AG04449 (cell line): ENCODE measurements around the gene NKPD1.

Experiments
- CTCF ChIA-PET: fragments of 350-600 bp; formaldehyde crosslinking; extraction: SDS; loops from one replicate; lab custom pipeline; 2021; ENCODE audit warnings: antibody characterized with exemption; lab: Yijun Ruan, JAX
- POLR2A ChIA-PET: fragments of 400-600, 350-600 bp; formaldehyde crosslinking; extraction: SDS; loops from one replicate; lab custom pipeline; 2020; ENCODE audit warnings: antibody characterized with exemption, inconsistent platforms; lab: Yijun Ruan, JAX
- DNase-seq: peaks from one replicate; pipeline ENCODE4 v3.0.0-alpha.2; 2010; ENCODE audit warnings: low read depth, low spot score
- H3K4me3 ChIP-seq: 2 replicates; pipeline ENCODE4 v1.5.1; 2011; ENCODE audit warnings: low read depth, mild to moderate bottlenecking, control low read depth, low read length
- TF ChIP-seq, protein P1 (sequence below): IDR thresholded peaks from one replicate; pipeline ENCODE4 v1.5.1; 2011; ENCODE audit warnings: mild to moderate bottlenecking, moderate library complexity, low read length, control low read depth, inconsistent platforms; ENCODE audit not compliant: insufficient read depth; ENCODE audit errors: missing control alignments

Gene NKPD1

DNA sequence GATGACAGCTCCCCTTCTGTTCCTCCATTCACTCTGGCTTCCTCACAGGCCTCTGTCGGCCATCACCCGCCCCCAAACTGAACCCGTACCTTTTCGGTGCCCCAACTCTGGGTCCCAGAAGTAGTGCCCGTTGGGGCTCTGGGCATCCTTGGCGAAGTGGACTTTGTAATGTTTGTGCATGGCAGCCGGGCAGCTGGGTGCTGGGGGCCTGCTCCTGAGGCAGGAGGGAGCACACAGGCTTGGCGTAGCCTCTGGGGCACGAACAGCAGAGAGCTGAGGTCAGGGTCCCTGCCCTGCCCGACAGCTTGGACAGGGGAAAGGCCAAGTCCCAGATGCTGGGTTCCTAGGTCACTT is 834 bp downstream of the NKPD1 start:
- no peak for DNase-seq
- no peak overlapping the region for H3K4me3 ChIP-seq
- CTCF ChIA-PET, result interaction anchor here (0.8 to 1.0 kb wide), 3 partner anchors 35 to 90 kb away, joined by 3 read pairs; no protein-coding TSS in a partner anchor
- POLR2A ChIA-PET, result no interaction called here
- TF ChIP-seq, protein P1, sequence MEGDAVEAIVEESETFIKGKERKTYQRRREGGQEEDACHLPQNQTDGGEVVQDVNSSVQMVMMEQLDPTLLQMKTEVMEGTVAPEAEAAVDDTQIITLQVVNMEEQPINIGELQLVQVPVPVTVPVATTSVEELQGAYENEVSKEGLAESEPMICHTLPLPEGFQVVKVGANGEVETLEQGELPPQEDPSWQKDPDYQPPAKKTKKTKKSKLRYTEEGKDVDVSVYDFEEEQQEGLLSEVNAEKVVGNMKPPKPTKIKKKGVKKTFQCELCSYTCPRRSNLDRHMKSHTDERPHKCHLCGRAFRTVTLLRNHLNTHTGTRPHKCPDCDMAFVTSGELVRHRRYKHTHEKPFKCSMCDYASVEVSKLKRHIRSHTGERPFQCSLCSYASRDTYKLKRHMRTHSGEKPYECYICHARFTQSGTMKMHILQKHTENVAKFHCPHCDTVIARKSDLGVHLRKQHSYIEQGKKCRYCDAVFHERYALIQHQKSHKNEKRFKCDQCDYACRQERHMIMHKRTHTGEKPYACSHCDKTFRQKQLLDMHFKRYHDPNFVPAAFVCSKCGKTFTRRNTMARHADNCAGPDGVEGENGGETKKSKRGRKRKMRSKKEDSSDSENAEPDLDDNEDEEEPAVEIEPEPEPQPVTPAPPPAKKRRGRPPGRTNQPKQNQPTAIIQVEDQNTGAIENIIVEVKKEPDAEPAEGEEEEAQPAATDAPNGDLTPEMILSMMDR, result no peak

DNA sequence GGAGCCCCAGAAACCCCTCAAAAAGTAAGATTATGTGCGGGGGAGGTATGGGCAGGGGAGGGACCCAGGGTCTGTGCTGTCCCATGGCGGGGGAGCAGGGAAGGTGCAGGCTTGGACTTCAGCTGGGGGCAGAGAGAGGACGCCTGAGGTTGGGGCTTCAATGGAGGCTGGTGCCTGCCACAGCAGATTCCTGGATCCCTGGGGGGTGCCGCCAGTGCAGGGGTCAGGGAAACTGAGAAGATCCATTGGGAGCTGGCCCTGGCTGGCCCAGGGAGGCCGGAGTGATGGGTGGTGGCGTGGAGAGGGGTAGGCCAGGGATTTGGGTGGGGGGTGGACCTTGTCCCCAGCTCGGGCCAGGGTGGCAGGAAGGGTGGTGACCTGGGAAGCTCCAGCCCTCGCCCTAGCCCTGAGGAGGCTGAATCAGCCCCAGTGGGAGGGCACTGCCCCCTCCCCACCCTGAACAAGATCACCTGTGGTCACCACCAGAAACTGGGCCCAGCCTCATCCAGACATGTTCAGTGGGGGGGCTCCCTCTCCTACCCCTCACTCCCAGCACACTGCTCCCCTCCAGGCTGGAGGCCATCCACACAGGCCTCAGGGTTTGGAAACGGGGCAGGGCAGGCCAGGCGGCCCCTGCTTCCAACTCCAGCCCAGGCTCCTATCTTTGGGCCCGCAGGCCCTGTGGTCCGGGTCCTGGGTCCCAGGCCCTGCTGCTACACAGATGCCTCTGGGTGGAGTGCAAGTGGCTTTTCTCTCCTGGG is 1.4 kb downstream of the NKPD1 start:
- ChIA-PET CTCF (interaction anchor here (0.8 to 1.0 kb wide), 3 partner anchors 34 to 90 kb away, joined by 3 read pairs; no protein-coding TSS in a partner anchor), POLR2A (no interaction called here)
- TF ChIP-seq, protein P1, result no peak

DNA sequence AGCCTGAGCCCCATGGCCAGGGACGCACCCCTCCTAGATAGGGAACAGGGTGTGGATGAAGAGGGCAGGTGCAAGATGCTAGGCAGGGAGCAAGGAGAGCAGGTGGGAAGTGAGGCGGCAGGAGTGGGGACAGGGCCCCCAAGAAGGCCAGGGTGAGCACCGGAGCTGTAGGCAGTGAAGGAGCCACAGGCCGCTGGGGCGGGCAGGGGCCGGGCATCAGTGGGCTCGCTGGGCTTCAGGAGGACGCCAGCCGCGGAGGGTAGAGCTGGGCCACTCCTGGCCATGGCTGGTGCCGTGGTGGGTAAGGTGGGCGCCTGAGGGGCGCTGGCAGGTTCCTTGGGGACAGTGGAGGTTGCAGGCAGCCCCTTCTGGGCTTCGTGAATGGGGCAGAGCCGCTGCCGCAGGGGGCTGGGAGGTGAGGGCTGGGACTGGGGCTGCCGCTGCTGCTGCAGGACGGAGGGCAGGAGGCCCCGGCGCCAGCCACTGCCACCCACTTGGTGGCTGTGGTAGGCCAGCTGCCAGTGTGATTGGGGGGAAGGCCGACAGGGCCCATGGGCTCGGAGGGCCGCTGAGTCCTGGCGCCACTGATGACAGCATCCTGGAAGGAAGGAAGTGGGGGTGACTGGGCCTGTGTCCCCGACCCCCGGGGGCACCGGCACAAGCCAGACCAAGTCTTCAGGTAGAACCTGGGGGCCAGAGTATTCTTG is 2.1 kb downstream of the NKPD1 start:
- ChIA-PET CTCF (interaction anchor here (1.0 kb wide), 2 partner anchors 33 to 42 kb away, joined by 3 read pairs; no protein-coding TSS in a partner anchor), POLR2A (no interaction called here)
- no peak for DNase-seq
- H3K4me3 ChIP-seq, result no peak overlapping the region
- TF ChIP-seq, protein P1, result no peak

More for the DNA sequence above, 1.4 kb downstream of the NKPD1 start:
- H3K4me3 ChIP-seq, result no peak overlapping the region
- no peak for DNase-seq

DNA sequence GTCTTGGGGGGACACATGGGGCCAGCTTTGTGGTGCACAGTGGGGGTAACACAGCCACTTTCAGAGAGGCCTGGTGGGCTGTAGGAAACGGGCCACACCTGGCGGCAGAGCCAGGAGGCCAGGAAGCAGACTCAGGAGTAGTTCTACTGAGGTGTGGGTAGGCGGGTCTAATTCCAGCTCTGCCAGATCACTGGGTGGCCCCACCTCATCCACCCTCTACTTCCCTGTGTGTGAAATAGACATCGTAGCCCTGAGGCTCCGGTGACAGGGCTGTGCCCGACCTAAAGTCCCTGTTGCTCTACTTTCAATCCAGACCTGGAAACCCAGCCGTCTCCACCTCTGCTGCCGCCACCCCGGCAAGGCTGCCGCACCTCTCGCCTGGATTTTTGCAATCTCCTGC is 4.0 kb downstream of the NKPD1 start:
- no peak for DNase-seq
- TF ChIP-seq, protein P1, result no peak
- ChIA-PET CTCF (no interaction called here), POLR2A (no interaction called here)
- no peak overlapping the region for H3K4me3 ChIP-seq

DNA sequence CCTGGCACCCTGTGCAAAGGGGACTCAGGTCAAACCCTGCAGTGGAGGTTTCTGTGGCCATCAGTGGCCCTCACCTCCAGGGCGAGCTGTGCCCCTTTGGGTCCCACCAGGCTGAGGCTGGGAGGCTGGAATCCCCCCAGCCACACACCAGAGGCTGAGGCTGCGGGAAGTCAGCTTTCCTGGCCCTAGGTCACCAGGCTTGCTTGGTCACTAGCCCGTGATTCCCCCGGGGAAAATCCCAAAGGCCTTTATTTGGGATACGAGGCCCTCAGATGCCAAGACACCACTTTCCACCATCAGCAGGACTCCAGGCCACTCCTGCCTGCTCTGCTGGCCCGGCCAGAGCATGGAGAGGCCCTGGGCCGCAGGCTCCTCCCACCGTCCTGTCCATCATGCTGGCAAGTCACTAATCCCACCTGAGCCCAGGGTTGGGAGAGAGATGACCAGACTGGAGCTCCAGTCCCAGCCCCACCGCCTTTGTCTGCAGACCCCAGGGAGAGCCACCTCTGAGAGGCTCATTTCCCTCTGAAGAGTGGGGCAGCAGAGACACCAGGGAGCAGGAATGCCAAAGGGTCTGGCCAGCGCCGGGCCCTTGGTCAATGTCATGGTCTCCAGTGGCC is 4.7 kb downstream of the NKPD1 start:
- POLR2A ChIA-PET, result no interaction called here
- CTCF ChIA-PET, result no interaction called here
- H3K4me3 ChIP-seq, result no peak overlapping the region
- TF ChIP-seq, protein P1, result no peak
- DNase-seq, result no peak
